AG09319 (cell line): ENCODE results near the gene JUP.
"Not testable (repeated sequence)": the region's sequence is repeated elsewhere in the genome, so short reads cannot be mapped to it uniquely, and the experiment has no call there.

ENCODE experiments used
- DNase-seq: peaks from one replicate; pipeline ENCODE4 v3.0.0-alpha.2; 2010; ENCODE audit warnings: low read depth; ENCODE audit errors: extremely low read depth
- CTCF ChIP-seq: IDR thresholded peaks from 2 replicates; pipeline ENCODE4 v1.5.1; 2011; ENCODE audit warnings: low read depth, mild to moderate bottlenecking, inconsistent platforms, low read length, moderate library complexity

JUP gene

GRCh38 chr17:41784207-41784744 is 2.2 kb downstream of the JUP start:
- no peak for DNase-seq
- TF ChIP-seq CTCF, result no peak

- no peak for TF ChIP-seq CTCF
Measured at GRCh38 chr17:41782142-41782541, 4.4 kb downstream of the JUP start.

GRCh38 chr17:41781404-41782110 is 5.0 kb downstream of the JUP start:
- no peak for TF ChIP-seq CTCF
- no peak for DNase-seq

More at GRCh38 chr17:41782142-41782541, 4.4 kb downstream of the JUP start:
- DNase-seq, result no peak

- TF ChIP-seq CTCF, result no peak
- DNase-seq, result no peak
Measured at GRCh38 chr17:41779954-41780353, 6.6 kb downstream of the JUP start.

- peak; percentile 69 for DNase-seq
- TF ChIP-seq CTCF, result no peak
Measured at GRCh38 chr17:41777574-41778188, 8.8 kb downstream of the JUP start.

- DNase-seq, result no peak
- no peak for TF ChIP-seq CTCF
Measured at GRCh38 chr17:41777157-41777573, 9.3 kb downstream of the JUP start.

- not testable (repeated sequence) for DNase-seq
Measured at GRCh38 chr17:41776262-41776900, 10.1 kb downstream of the JUP start.
